DOHH2 (cell line): ENCODE measurements around the gene CCDC169.

Experiments
- H3F3A ChIP-seq: fragments of 200-600 bp; sonication (generic), shearing (Covaris generic); 2 replicates; pipeline ENCODE4 v1.6.0; 2016; ENCODE audit warnings: antibody characterized with exemption, mild to moderate bottlenecking; ENCODE audit not compliant: control insufficient read depth, insufficient read depth
- H3K27ac ChIP-seq: fragments of 200-600 bp; sonication (generic); 2 replicates; pipeline ENCODE4 v1.5.1; 2014; ENCODE audit warnings: low read depth, mild to moderate bottlenecking, low read length, moderate library complexity
- H3K27me3 ChIP-seq: fragments of 200-600 bp; sonication (generic); 2 replicates; pipeline ENCODE4 v1.6.1; 2014; ENCODE audit warnings: mild to moderate bottlenecking, low read length, mixed read lengths; ENCODE audit not compliant: control insufficient read depth
- H3K36me3 ChIP-seq: fragments of 200-600 bp; sonication (generic); 2 replicates; pipeline ENCODE4 v1.6.1; 2014; ENCODE audit warnings: mild to moderate bottlenecking, low read length, moderate library complexity, mixed read lengths; ENCODE audit not compliant: control insufficient read depth
- H3K4me1 ChIP-seq: fragments of 200-600 bp; sonication (generic); 2 replicates; pipeline ENCODE4 v1.6.1; 2014; ENCODE audit warnings: mild to moderate bottlenecking, low read length, mixed read lengths; ENCODE audit not compliant: control insufficient read depth
- H3K4me2 ChIP-seq: fragments of 200-600 bp; sonication (generic); 2 replicates; pipeline ENCODE4 v1.6.0; 2014; ENCODE audit warnings: mild to moderate bottlenecking, low read length, moderate library complexity
- H3K4me3 ChIP-seq: fragments of 200-600 bp; sonication (generic); 2 replicates; pipeline ENCODE4 v1.5.1; 2014; ENCODE audit warnings: mild to moderate bottlenecking, low read length, mixed read lengths
- H3K79me2 ChIP-seq: fragments of 200-600 bp; sonication (generic); 2 replicates; pipeline ENCODE4 v1.6.1; 2014; ENCODE audit warnings: mild to moderate bottlenecking, low read length, mixed read lengths; ENCODE audit not compliant: control insufficient read depth
- H3K9me2 ChIP-seq: fragments of 200-600 bp; sonication (generic); replicated peaks from 2 replicates; pipeline ENCODE4 v1.6.1; 2014; ENCODE audit warnings: mild to moderate bottlenecking, low read length, mixed read lengths; ENCODE audit not compliant: control insufficient read depth
- H3K9me3 ChIP-seq: fragments of 200-600 bp; sonication (generic); 2 replicates; pipeline ENCODE4 v1.6.1; 2014; ENCODE audit warnings: antibody characterized with exemption, low read length, mixed read lengths; ENCODE audit not compliant: control insufficient read depth, insufficient read depth
- H4K20me1 ChIP-seq: fragments of 200-600 bp; sonication (generic); 2 replicates; pipeline ENCODE4 v1.6.0; 2014; ENCODE audit warnings: low read depth, mild to moderate bottlenecking, antibody characterized with exemption, low read length, moderate library complexity; ENCODE audit not compliant: control insufficient read depth, insufficient read depth
- EZH2phosphoT487 ChIP-seq: fragments of 200-600 bp; sonication (generic); IDR thresholded peaks from 2 replicates; pipeline ENCODE4 v1.6.1; 2017; ENCODE audit warnings: borderline replicate concordance, mild to moderate bottlenecking, antibody characterized with exemption, low read length, moderate library complexity, mixed read lengths
- TF ChIP-seq, protein P1 (sequence below): fragments of 200-600 bp; sonication (generic); IDR thresholded peaks from one replicate; pipeline ENCODE4 v1.5.1; 2014; ENCODE audit warnings: antibody characterized with exemption, mild to moderate bottlenecking, low read depth, low read length; ENCODE audit not compliant: poor library complexity, severe bottlenecking

Gene CCDC169

DNA sequence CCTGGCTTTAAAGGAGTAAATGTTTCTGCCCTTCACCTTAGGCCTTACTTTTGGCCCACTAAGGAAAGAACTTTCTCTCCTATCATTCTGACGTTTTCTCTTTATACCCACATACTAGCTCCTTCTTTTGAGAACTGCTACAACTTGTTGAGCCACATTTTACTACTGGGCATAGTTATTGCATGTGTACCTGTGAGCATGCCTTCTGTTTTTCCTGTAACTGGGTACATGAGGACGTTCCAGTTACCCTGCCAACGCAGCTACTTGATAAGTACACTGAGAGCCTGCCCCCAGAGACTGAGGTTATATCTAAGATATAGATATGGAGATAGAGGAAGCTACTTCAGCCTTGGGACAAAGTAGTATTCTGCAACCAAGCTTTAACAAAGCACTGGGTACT lies 3.5 kb downstream of the CCDC169 start:
- Histone ChIP-seq H3F3A (no peaks in the 10 kb centered on the region), H3K4me1 (no peaks in the 10 kb centered on the region), H3K79me2 (no peaks in the 10 kb centered on the region), H3K27ac (no peak overlapping the region), H3K4me2 (no peak overlapping the region), H3K36me3 (no peaks in the 10 kb centered on the region), H3K27me3 (peaks cover 17% of the 10 kb centered on the region), H3K9me3 (peaks cover 13% of the 10 kb centered on the region), H3K4me3 (no peak overlapping the region), H4K20me1 (no peaks in the 10 kb centered on the region), H3K9me2 (no peaks in the 10 kb centered on the region)
- TF ChIP-seq, protein P1, sequence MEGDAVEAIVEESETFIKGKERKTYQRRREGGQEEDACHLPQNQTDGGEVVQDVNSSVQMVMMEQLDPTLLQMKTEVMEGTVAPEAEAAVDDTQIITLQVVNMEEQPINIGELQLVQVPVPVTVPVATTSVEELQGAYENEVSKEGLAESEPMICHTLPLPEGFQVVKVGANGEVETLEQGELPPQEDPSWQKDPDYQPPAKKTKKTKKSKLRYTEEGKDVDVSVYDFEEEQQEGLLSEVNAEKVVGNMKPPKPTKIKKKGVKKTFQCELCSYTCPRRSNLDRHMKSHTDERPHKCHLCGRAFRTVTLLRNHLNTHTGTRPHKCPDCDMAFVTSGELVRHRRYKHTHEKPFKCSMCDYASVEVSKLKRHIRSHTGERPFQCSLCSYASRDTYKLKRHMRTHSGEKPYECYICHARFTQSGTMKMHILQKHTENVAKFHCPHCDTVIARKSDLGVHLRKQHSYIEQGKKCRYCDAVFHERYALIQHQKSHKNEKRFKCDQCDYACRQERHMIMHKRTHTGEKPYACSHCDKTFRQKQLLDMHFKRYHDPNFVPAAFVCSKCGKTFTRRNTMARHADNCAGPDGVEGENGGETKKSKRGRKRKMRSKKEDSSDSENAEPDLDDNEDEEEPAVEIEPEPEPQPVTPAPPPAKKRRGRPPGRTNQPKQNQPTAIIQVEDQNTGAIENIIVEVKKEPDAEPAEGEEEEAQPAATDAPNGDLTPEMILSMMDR = no peak
- no peak for TF ChIP-seq EZH2phosphoT487

DNA sequence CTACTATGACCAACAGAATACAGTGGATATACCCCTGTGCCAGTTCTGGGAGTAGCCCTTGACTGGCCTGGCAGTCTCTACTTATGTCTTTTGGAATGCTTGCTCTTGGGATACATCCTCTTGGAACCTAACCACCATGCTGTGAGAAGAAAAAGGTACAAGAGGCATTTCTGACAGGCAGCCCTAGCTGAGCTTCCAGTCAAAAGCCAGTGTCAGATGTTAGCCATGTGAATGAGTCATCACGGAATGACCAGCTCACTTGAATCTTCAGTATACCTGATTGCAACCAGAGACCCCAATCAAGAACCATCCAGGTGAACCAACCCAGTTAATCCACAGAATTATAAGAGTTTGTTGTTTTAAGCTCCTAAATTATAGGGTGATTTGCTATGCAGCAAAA lies 4.1 kb downstream of the CCDC169 start:
- TF ChIP-seq EZH2phosphoT487 = no peak
- TF ChIP-seq, protein P1 = no peak
- no peaks in the 10 kb centered on the region for H3K36me3 ChIP-seq

DNA sequence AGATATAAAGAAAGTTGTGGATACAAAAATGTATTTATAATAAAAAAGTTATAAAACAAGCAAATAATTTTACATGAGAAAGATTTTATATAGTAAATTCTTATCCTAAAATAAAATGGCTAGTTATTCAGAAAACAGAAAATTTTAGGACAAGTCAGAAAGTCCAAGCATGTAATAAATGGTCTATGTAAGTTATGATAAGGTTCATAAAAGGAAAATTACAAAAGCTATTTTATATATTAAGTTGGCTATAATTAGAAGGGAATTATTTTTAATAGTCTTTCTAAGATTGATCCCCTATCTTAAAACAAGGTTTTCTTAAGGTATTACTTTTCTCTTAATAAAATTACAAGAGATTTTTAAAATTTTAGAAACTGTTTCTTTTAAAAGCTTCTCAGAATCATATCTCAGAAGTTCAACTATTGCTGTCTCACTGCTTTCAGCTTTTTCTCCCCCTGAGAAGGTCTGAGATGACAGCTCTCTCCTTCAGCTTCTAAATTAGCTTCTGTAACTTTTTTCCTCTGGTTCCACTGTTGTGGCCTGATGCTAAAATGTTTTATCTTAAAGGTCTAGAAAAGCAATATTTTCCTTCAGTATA lies 8.7 kb downstream of the CCDC169 start:
- Histone ChIP-seq H3K36me3 (no peaks in the 10 kb centered on the region), H3K27me3 (peaks cover 5% of the 10 kb centered on the region; the same call in 1 of the 2 replicates), H3K4me3 (no peak overlapping the region), H3K4me2 (no peak overlapping the region), H3K4me1 (no peaks in the 10 kb centered on the region), H3K27ac (no peak overlapping the region), H3K9me2 (no peaks in the 10 kb centered on the region), H3F3A (no peaks in the 10 kb centered on the region), H3K79me2 (no peaks in the 10 kb centered on the region), H3K9me3 (peaks cover 9% of the 10 kb centered on the region), H4K20me1 (no peaks in the 10 kb centered on the region)
- no peak for TF ChIP-seq EZH2phosphoT487
- TF ChIP-seq, protein P1 = no peak

More for the DNA sequence above, 4.1 kb downstream of the CCDC169 start:
- no peaks in the 10 kb centered on the region for H3K79me2 ChIP-seq
- H3K4me3 ChIP-seq = no peak overlapping the region
- H3K4me2 ChIP-seq = no peak overlapping the region
- H3K4me1 ChIP-seq = no peaks in the 10 kb centered on the region
- H4K20me1 ChIP-seq = no peaks in the 10 kb centered on the region
- H3K9me3 ChIP-seq = peaks cover 13% of the 10 kb centered on the region
- no peaks in the 10 kb centered on the region for H3F3A ChIP-seq
- H3K27ac ChIP-seq = no peak overlapping the region
- peaks cover 12% of the 10 kb centered on the region for H3K27me3 ChIP-seq
- H3K9me2 ChIP-seq = no peaks in the 10 kb centered on the region
